IMR-90 (cell line): Measurements from ENCODE around the gene MFAP2. TPM values are rescaled to one million over a fixed set of nuclear protein-coding genes. Genes with fewer than 3 reads are reported as not detected.

Experiments
- ATAC-seq: fragments of 200-7000 bp; cut with Tn5 transposase; 2 replicates; pipeline ENCODE4 v1.9.1; 2020; ENCODE audit warnings: low read depth, mild to moderate bottlenecking, moderate library complexity
- BruUV-seq: library from RNA; stranded (reverse); fragments of 400-500 nt; replicated peaks from 2 replicates; lab custom pipeline; 2021; lab: Mats Ljungman, UMichigan
- CTCF ChIA-PET: fragments of 300-600 bp; formaldehyde crosslinking; extraction: SDS; loops from one replicate; lab custom pipeline; 2021; ENCODE audit warnings: antibody characterized with exemption; lab: Yijun Ruan, JAX
- POLR2A ChIA-PET: fragments of 300-600 bp; sonication (Branson Sonifier 250); formaldehyde crosslinking; loops from one replicate; lab custom pipeline; 2022; ENCODE audit warnings: antibody characterized with exemption; ENCODE audit not compliant: unreplicated experiment; lab: Charles Lee
- DNase-seq: peaks from one replicate; pipeline ENCODE4 v3.0.0; 2013
- H2AFZ ChIP-seq: replicated peaks from 2 replicates; pipeline ENCODE3; 2013; ENCODE audit warnings: low read length, mild to moderate bottlenecking; ENCODE audit not compliant: poor library complexity
- H2AK5ac ChIP-seq: 2 replicates; pipeline ENCODE4 v1.6.1; 2013; ENCODE audit warnings: low read depth, low read length, inconsistent platforms
- H2AK9ac ChIP-seq: replicated peaks from 2 replicates; pipeline ENCODE3; 2013; ENCODE audit warnings: mild to moderate bottlenecking, low read depth, low read length, moderate library complexity; ENCODE audit not compliant: poor library complexity
- H2BK120ac ChIP-seq: 2 replicates; pipeline ENCODE4 v1.6.1; 2013; ENCODE audit warnings: low read depth, low read length, inconsistent platforms
- H2BK15ac ChIP-seq: 3 replicates; pipeline ENCODE4 v1.6.1; 2013; ENCODE audit warnings: low read depth, low read length, inconsistent platforms
- H2BK20ac ChIP-seq: 2 replicates; pipeline ENCODE4 v1.6.1; 2013; ENCODE audit warnings: low read depth, mild to moderate bottlenecking, inconsistent platforms, low read length, moderate library complexity
- H2BK5ac ChIP-seq: 2 replicates; pipeline ENCODE4 v1.6.1; 2013; ENCODE audit warnings: mild to moderate bottlenecking, low read depth, low read length, inconsistent platforms; ENCODE audit not compliant: poor library complexity, severe bottlenecking
- H3K14ac ChIP-seq: replicated peaks from 2 replicates; pipeline ENCODE4 v1.6.1; 2013; ENCODE audit warnings: low read depth, low read length, inconsistent platforms
- H3K18ac ChIP-seq: 2 replicates; pipeline ENCODE4 v1.6.1; 2013; ENCODE audit warnings: low read depth, low read length, control low read depth
- H3K23ac ChIP-seq: 2 replicates; pipeline ENCODE4 v1.6.1; 2013; ENCODE audit warnings: low read depth, low read length, inconsistent platforms
- H3K27ac ChIP-seq: 2 replicates; pipeline ENCODE4 v1.5.1; 2013; ENCODE audit warnings: mild to moderate bottlenecking, control low read depth, low read length; ENCODE audit not compliant: insufficient read depth
- H3K27me3 ChIP-seq: 2 replicates; pipeline ENCODE4 v1.6.1; 2013; ENCODE audit warnings: low read length; ENCODE audit not compliant: control insufficient read depth, insufficient read depth
- H3K36me3 ChIP-seq: 2 replicates; pipeline ENCODE4 v1.6.1; 2013; ENCODE audit warnings: low read length, mixed read lengths; ENCODE audit not compliant: control insufficient read depth, insufficient read depth
- H3K4ac ChIP-seq: 2 replicates; pipeline ENCODE4 v1.6.1; 2013; ENCODE audit warnings: low read depth, low read length, inconsistent platforms
- H3K4me1 ChIP-seq: 2 replicates; pipeline ENCODE4 v1.6.1; 2013; ENCODE audit warnings: low read length, mixed read lengths; ENCODE audit not compliant: control insufficient read depth, insufficient read depth
- H3K4me2 ChIP-seq: 2 replicates; pipeline ENCODE4 v1.6.1; 2013; ENCODE audit warnings: low read depth, mild to moderate bottlenecking, control low read depth, low read length, moderate library complexity
- H3K4me3 ChIP-seq: 2 replicates; pipeline ENCODE4 v1.5.1; 2013; ENCODE audit warnings: low read depth, mild to moderate bottlenecking, control low read depth, low read length, moderate library complexity; ENCODE audit not compliant: insufficient read depth
- H3K56ac ChIP-seq: 2 replicates; pipeline ENCODE4 v1.6.1; 2013; ENCODE audit warnings: low read length, inconsistent platforms; ENCODE audit not compliant: insufficient read depth; ENCODE audit errors: extremely low read depth
- H3K79me1 ChIP-seq, 2 experiments: 2 replicates each; pipeline ENCODE4 v1.6.1; 2013; ENCODE audit warnings: low read length in 2 of 2, inconsistent platforms in 1 of 2, low read depth in 1 of 2
- H3K9ac ChIP-seq: 2 replicates; pipeline ENCODE4 v1.6.1; 2013; ENCODE audit warnings: low read depth, low read length, control low read depth
- H3K9me1 ChIP-seq: 2 replicates; pipeline ENCODE4 v1.6.1; 2013; ENCODE audit warnings: low read length, inconsistent platforms; ENCODE audit not compliant: insufficient read depth
- H3K9me3 ChIP-seq: 2 replicates; pipeline ENCODE4 v1.6.1; 2013; ENCODE audit warnings: low read length; ENCODE audit not compliant: control insufficient read depth, insufficient read depth
- H4K20me1 ChIP-seq: 2 replicates; pipeline ENCODE4 v1.6.1; 2013; ENCODE audit warnings: low read length, inconsistent platforms; ENCODE audit not compliant: insufficient read depth
- H4K5ac ChIP-seq: 2 replicates; pipeline ENCODE4 v1.6.1; 2013; ENCODE audit warnings: mild to moderate bottlenecking, low read depth, low read length, control low read depth
- H4K8ac ChIP-seq, 2 experiments: 2 replicates each; pipeline ENCODE4 v1.6.1; 2013; ENCODE audit warnings: low read depth in 2 of 2, low read length in 2 of 2, control low read depth in 1 of 2, inconsistent platforms in 1 of 2
- H4K91ac ChIP-seq: 2 replicates; pipeline ENCODE4 v1.6.1; 2013; ENCODE audit warnings: low read depth, low read length, inconsistent platforms; ENCODE audit not compliant: insufficient read depth
- SMC3 ChIP-seq: fragments of 150-350 bp; IDR thresholded peaks from 2 replicates; pipeline ENCODE4 v1.6.1; 2016; ENCODE audit warnings: low read depth, mild to moderate bottlenecking, antibody characterized with exemption, low read length, moderate library complexity
- WGBS, 2 experiments: methylation state at CpG; one replicate each; pipeline versions ENCODE4 v1.1.5 to v1.1.7; 2013; ENCODE audit warnings: missing lambda C conversion rate in 2 of 2; ENCODE audit not compliant: insufficient read length in 1 of 2; ENCODE audit errors: extremely low coverage in 2 of 2; 5-methylcytosine and 5-hydroxymethylcytosine counted together
- dilution Hi-C: fragments of 300-500 bp; cut with HindIII; formaldehyde crosslinking; loops from one replicate; pipeline ENCODE4 v1.14.3; 2018; ENCODE audit warnings: low sequenced_read_pairs; ENCODE audit not compliant: unreplicated experiment
- in situ Hi-C: fragments of 300-500 bp; cut with MboI; formaldehyde crosslinking; loops from 3 replicates; pipeline ENCODE4 v1.14.3; 2019; ENCODE audit warnings: low sequenced_read_pairs, inconsistent platforms, mixed read lengths
- intact Hi-C: fragments of 100-400 bp; cut with micrococcal nuclease; formaldehyde crosslinking; loops from 2 replicates; pipeline ENCODE4 v1.10.0; 2022
- polyA plus RNA-seq, 3 experiments: library from polyadenylated mRNA; depleted of rRNA; stranded (reverse); fragments of >200 nt; gene quantifications; 2 replicates each; pipeline ENCODE4 v1.2.3, GENCODE V29; 2012; ENCODE audit warnings: low replicate concordance in 1 of 3
- total RNA-seq: library from RNA; depleted of rRNA; stranded (reverse); fragments of >200 nt; gene quantifications from 2 replicates; pipeline ENCODE4 v1.2.3, GENCODE V29; 2012

MFAP2 gene
- total and polyA plus RNA-seq, 2 of the 4 experiments (the other 2 are of a cell fraction) = 3.9 to 13.9 TPM

GRCh38 chr1:16983649-16984048 lies 3.2 kb upstream of the MFAP2 start:
- no peaks in the 10 kb centered on the region; a peak in 1 of 4 replicates for H3K79me1 ChIP-seq
- no peak overlapping the region for H2BK120ac ChIP-seq
- H2AK5ac ChIP-seq = no peak overlapping the region
- no peak overlapping the region for H3K4me3 ChIP-seq
- no peak overlapping the region for H2BK15ac ChIP-seq
- TF ChIP-seq SMC3 = no peak
- H3K4me2 ChIP-seq = no peak overlapping the region
- no peaks in the 10 kb centered on the region for H3K9me3 ChIP-seq
- ChIA-PET CTCF (no interaction called here), POLR2A (no interaction called here)
- no peak overlapping the region for H3K4ac ChIP-seq
- H3K27me3 ChIP-seq = no peaks in the 10 kb centered on the region
- H2AFZ ChIP-seq = no peak overlapping the region
- no TSS peak for BruUV-seq
- H3K56ac ChIP-seq = no peak overlapping the region
- no peak overlapping the region for H4K8ac ChIP-seq
- H4K20me1 ChIP-seq = no peaks in the 10 kb centered on the region; the same call in 1 of the 2 replicates
- H2AK9ac ChIP-seq = peak overlapping the region; percentile 15
- DNase-seq = no peak
- H3K4me1 ChIP-seq = peaks cover 9% of the 10 kb centered on the region; the same call in 1 of the 2 replicates
- ATAC-seq = no peak
- H3K36me3 ChIP-seq = peaks cover 12% of the 10 kb centered on the region
- H3K14ac ChIP-seq = no peak overlapping the region
- no peak overlapping the region for H2BK5ac ChIP-seq
- H3K9ac ChIP-seq = no peak overlapping the region
- in situ Hi-C loops = no loop called here
- H4K91ac ChIP-seq = no peak overlapping the region
- no peak overlapping the region for H2BK20ac ChIP-seq
- dilution Hi-C loops = no loop called here
- intact Hi-C loops = no loop called here
- H3K23ac ChIP-seq = no peak overlapping the region
- H4K5ac ChIP-seq = no peak overlapping the region
- no peak overlapping the region for H3K27ac ChIP-seq
- no peak overlapping the region for H3K18ac ChIP-seq
- WGBS, 2 experiments = no CpG with 5 or more reads among the region's 4 CpGs
- no peaks in the 10 kb centered on the region for H3K9me1 ChIP-seq
